ENCODE results near the gene GRIN2C.

GRIN2C gene

GRCh38 chr17:74821655-74822334 is 37.9 kb downstream of the GRIN2C start:
- DNase-seq (ENCODE audit: low read depth) = no peak

GRCh38 chr17:74819801-74820436 is 39.8 kb downstream of the GRIN2C start:
- DNase-seq (ENCODE audit: low read depth) = no peak

GRCh38 chr17:74818291-74818938 is 41.3 kb downstream of the GRIN2C start:
- DNase-seq (ENCODE audit: low read depth) = no peak

GRCh38 chr17:74816905-74817620 is 42.6 kb downstream of the GRIN2C start:
- DNase-seq (ENCODE audit: low read depth) = no peak

GRCh38 chr17:74815550-74816370 is 43.9 kb downstream of the GRIN2C start:
- no peak for DNase-seq (ENCODE audit: low read depth)

GRCh38 chr17:74815067-74815466 is 44.6 kb downstream of the GRIN2C start:
- no peak for DNase-seq (ENCODE audit: low read depth)

GRCh38 chr17:74814453-74814852 is 45.2 kb downstream of the GRIN2C start:
- DNase-seq (ENCODE audit: low read depth) = no peak

- DNase-seq (ENCODE audit: low read depth) = no peak
These were observed 47.3 kb downstream of the GRIN2C start for GRCh38 chr17:74812109-74813009.

GRCh38 chr17:74810699-74811485 is 48.8 kb downstream of the GRIN2C start:
- DNase-seq (ENCODE audit: low read depth) = no peak

GRCh38 chr17:74808714-74809430 is 50.8 kb downstream of the GRIN2C start:
- no peak for DNase-seq (ENCODE audit: low read depth)

GRCh38 chr17:74807925-74808324 is 51.8 kb downstream of the GRIN2C start:
- no peak for DNase-seq (ENCODE audit: low read depth)

GRCh38 chr17:74807441-74807840 is 52.2 kb downstream of the GRIN2C start:
- DNase-seq (ENCODE audit: low read depth) = no peak

- DNase-seq (ENCODE audit: low read depth) = no peak
These were observed 53.4 kb downstream of the GRIN2C start for GRCh38 chr17:74806334-74806733.

GRCh38 chr17:74805591-74805991 is 54.1 kb downstream of the GRIN2C start:
- DNase-seq (ENCODE audit: low read depth) = no peak

GRCh38 chr17:74804683-74805082 is 55.0 kb downstream of the GRIN2C start:
- no peak for DNase-seq (ENCODE audit: low read depth)

- no peak for DNase-seq (ENCODE audit: low read depth)
These were observed 55.7 kb downstream of the GRIN2C start for GRCh38 chr17:74803971-74804370.

GRCh38 chr17:74803388-74803930 is 56.2 kb downstream of the GRIN2C start:
- no peak for DNase-seq (ENCODE audit: low read depth)

GRCh38 chr17:74801896-74802295 is 57.8 kb downstream of the GRIN2C start:
- DNase-seq (ENCODE audit: low read depth) = no peak

- DNase-seq (ENCODE audit: low read depth) = no peak
These were observed 59.2 kb downstream of the GRIN2C start for GRCh38 chr17:74800531-74800930.

Measured in activated gamma-delta T cell treated with anti-CD3 and anti-CD28 coated beads, Interleukin-2, amount 50 U/mL, for 16 hours (primary cell).